K562 (cell line): ENCODE measurements around the gene PHYKPL. TPM values are rescaled to one million over a fixed set of nuclear protein-coding genes. Genes with fewer than 3 reads are reported as not detected.

ENCODE experiments used
- ATAC-seq: fragments of 200-7000 bp; cut with Tn5 transposase; 3 replicates; pipeline ENCODE4 v1.9.1; 2020; ENCODE audit warnings: moderate library complexity
- BruUV-seq: library from RNA; stranded (reverse); fragments of 400-500 nt; replicated peaks from 2 replicates; lab custom pipeline; 2021; lab: Mats Ljungman, UMichigan
- CTCF ChIA-PET: fragments of 300-600 bp; formaldehyde crosslinking; extraction: SDS; loops from one replicate; lab custom pipeline; 2021; ENCODE audit warnings: low intra/inter-chr PET ratio; lab: Yijun Ruan, JAX
- POLR2A ChIA-PET: fragments of 300-600, 350-650 bp; sonication (Branson Sonifier 250); formaldehyde crosslinking; extraction: SDS; loops from one replicate; lab custom pipeline; 2021; ENCODE audit warnings: antibody characterized with exemption, inconsistent platforms; lab: Yijun Ruan, JAX
- DNase-seq, 4 experiments: peaks; one replicate each; pipeline versions ENCODE4 v3.0.0 to v3.0.0-alpha.2; 2011 to 2018; ENCODE audit warnings: low spot score in 3 of 4, mixed read lengths in 3 of 4; ENCODE audit errors: extremely low read depth in 1 of 4
- FAIRE-seq: peaks from 2 replicates; lab custom pipeline; 2011; peaks lifted over from hg19 to GRCh38; lab: Jason Lieb, UNC
- H2AFZ ChIP-seq: 2 replicates; pipeline ENCODE4 v1.6.0; 2011; ENCODE audit warnings: low read depth, low read length, control low read depth, inconsistent platforms
- H3K27ac ChIP-seq: fragments of 200-600 bp; 3 replicates; pipeline ENCODE4 v1.8.0; 2011; ENCODE audit warnings: low read depth, mild to moderate bottlenecking, control low read depth, inconsistent platforms, low read length, moderate library complexity, mixed read lengths; ENCODE audit errors: extremely low read depth
- H3K27me3 ChIP-seq, 2 experiments: fragments of 300-600 bp in 1 of 2; 2 replicates in 1 of 2; 3 replicates in 1 of 2; pipeline versions ENCODE4 v1.6.0 to v1.8.0; 2011; ENCODE audit warnings: inconsistent platforms in 2 of 2, low read length in 2 of 2, mild to moderate bottlenecking in 1 of 2, mixed read lengths in 1 of 2, moderate library complexity in 1 of 2; ENCODE audit not compliant: control insufficient read depth in 2 of 2, insufficient read depth in 2 of 2
- H3K36me3 ChIP-seq: fragments of 300-600 bp; 3 replicates; pipeline ENCODE4 v1.8.0; 2011; ENCODE audit warnings: mild to moderate bottlenecking, low read length, inconsistent platforms; ENCODE audit not compliant: control insufficient read depth, insufficient read depth
- H3K4me1 ChIP-seq, 2 experiments: fragments of 200-600 bp in 1 of 2; replicated peaks in 1 of 2; 2 replicates in 1 of 2; 3 replicates in 1 of 2; pipeline versions ENCODE4 v1.5.1 to v1.8.0; 2011; ENCODE audit warnings: inconsistent platforms in 2 of 2, low read length in 2 of 2, mild to moderate bottlenecking in 1 of 2, mixed read lengths in 1 of 2, moderate library complexity in 1 of 2; ENCODE audit not compliant: control insufficient read depth in 2 of 2, insufficient read depth in 2 of 2
- H3K4me2 ChIP-seq: 2 replicates; pipeline ENCODE4 v1.6.1; 2011; ENCODE audit warnings: low read length, control low read depth, inconsistent platforms, mixed read lengths; ENCODE audit not compliant: insufficient read depth
- H3K4me3 ChIP-seq: fragments of 200-600 bp; sonication (generic), shearing (Covaris generic); 2 replicates; pipeline ENCODE4 v1.5.1; 2016; ENCODE audit warnings: control low read depth, inconsistent platforms
- H3K79me2 ChIP-seq: fragments of 200-600 bp; 3 replicates; pipeline ENCODE4 v1.8.0; 2011; ENCODE audit warnings: low read length, inconsistent platforms; ENCODE audit not compliant: control insufficient read depth, insufficient read depth
- H3K9ac ChIP-seq, 2 experiments: 2 replicates each; pipeline versions ENCODE4 v1.6.0 to v1.6.1; 2011; ENCODE audit warnings: low read depth in 2 of 2, low read length in 2 of 2, control low read depth in 1 of 2, inconsistent platforms in 1 of 2, mild to moderate bottlenecking in 1 of 2, mixed read lengths in 1 of 2; ENCODE audit not compliant: insufficient read depth in 1 of 2
- H3K9me1 ChIP-seq: one replicate; pipeline ENCODE4 v1.6.0; 2011; ENCODE audit warnings: inconsistent platforms, mild to moderate bottlenecking, low read length, moderate library complexity; ENCODE audit not compliant: control insufficient read depth, insufficient read depth
- H3K9me3 ChIP-seq: replicated peaks from 2 replicates; pipeline ENCODE4 v1.5.1; 2011; ENCODE audit warnings: low read depth, low read length, inconsistent platforms; ENCODE audit not compliant: control insufficient read depth, insufficient read depth
- H4K20me1 ChIP-seq: replicated peaks from 2 replicates; pipeline ENCODE4 v1.6.1; 2011; ENCODE audit warnings: low read length, inconsistent platforms, mixed read lengths; ENCODE audit not compliant: control insufficient read depth, insufficient read depth
- MYNN ChIP-seq, 2 experiments: sonication (generic); formaldehyde crosslinking in 1 of 2; IDR thresholded peaks; 2 replicates each; pipeline versions ENCODE4 v1.5.0 to v1.6.1; 2016 to 2020; ENCODE audit warnings: antibody characterized with exemption in 1 of 2, missing genetic modification reagents in 1 of 2
- NFRKB ChIP-seq: fragments of 450-650 bp; IDR thresholded peaks from 2 replicates; pipeline ENCODE4 v1.6.1; 2016; ENCODE audit warnings: low read depth
- RAD51 ChIP-seq: fragments of 450-650 bp; IDR thresholded peaks from 2 replicates; pipeline ENCODE4 v1.7.1; 2016; ENCODE audit warnings: low read depth, mild to moderate bottlenecking, borderline replicate concordance
- STAT5A ChIP-seq: IDR thresholded peaks from 2 replicates; pipeline ENCODE4 v1.6.1; 2012; ENCODE audit warnings: low read length, inconsistent platforms, borderline replicate concordance
- ZNF212 ChIP-seq: fragments of 450-650 bp; formaldehyde crosslinking; IDR thresholded peaks from 2 replicates; pipeline ENCODE4 v1.4.0; 2020; ENCODE audit warnings: mild to moderate bottlenecking
- whole genome bisulfite sequencing: fragments of 100-300 bp; shearing (Covaris generic); methylation state at CpG from one replicate; pipeline ENCODE4 v1.1.6; 2016; ENCODE audit warnings: low coverage, mixed read lengths; ENCODE audit not compliant: insufficient coverage; ENCODE audit errors: missing lambda C conversion rate; 5-methylcytosine and 5-hydroxymethylcytosine counted together
- in situ Hi-C: fragments of 300-500 bp; cut with MboI; formaldehyde crosslinking; loops from 4 replicates; pipeline ENCODE4 v1.15.0; 2018; ENCODE audit warnings: inconsistent platforms, mixed read lengths
- intact Hi-C: fragments of 100-400 bp; cut with micrococcal nuclease; formaldehyde crosslinking; loops from 2 replicates; pipeline ENCODE4 v1.14.2; 2022
- polyA plus RNA-seq, 8 experiments: library from polyadenylated mRNA; depleted of rRNA in 4 of 8; stranded (reverse) in 5 of 8; unstranded in 3 of 8; fragments of >200 nt; fragmentation: Nextera tagmentation in 2 of 8; fragmentation: Illumina TruSeq in 1 of 8; extraction: Ambion mirVana in 2 of 8; extraction: Trizol in 1 of 8; gene quantifications; 2 replicates each; pipeline versions ENCODE4 v1.2.1 to v1.2.3, GENCODE V29; 2011 to 2014; ENCODE audit warnings: inconsistent platforms in 1 of 8, missing spikeins in 1 of 8
- total RNA-seq, 7 experiments: library from RNA; depleted of rRNA in 6 of 7; stranded (reverse); fragments of >200 nt in 6 of 7; fragmentation: Illumina TruSeq in 2 of 7; extraction: Trizol in 2 of 7; gene quantifications; 2 replicates each; pipeline versions ENCODE4 v1.2.1 to v1.2.3, GENCODE V29; 2011 to 2021; ENCODE audit warnings: low replicate concordance in 1 of 7
- TF ChIP-seq, protein P1 (sequence below): fragments of 250-450 bp; sonication (Bioruptor Pico); IDR thresholded peaks from 2 replicates; pipeline ENCODE4 v1.5.0; 2021

Gene PHYKPL
- total and polyA plus RNA-seq, 9 of the 15 experiments (the other 6 are each of a cell fraction or from before 2014, with no cell fraction given): 4.7 to 34.7 (median 18.6) TPM

DNA sequence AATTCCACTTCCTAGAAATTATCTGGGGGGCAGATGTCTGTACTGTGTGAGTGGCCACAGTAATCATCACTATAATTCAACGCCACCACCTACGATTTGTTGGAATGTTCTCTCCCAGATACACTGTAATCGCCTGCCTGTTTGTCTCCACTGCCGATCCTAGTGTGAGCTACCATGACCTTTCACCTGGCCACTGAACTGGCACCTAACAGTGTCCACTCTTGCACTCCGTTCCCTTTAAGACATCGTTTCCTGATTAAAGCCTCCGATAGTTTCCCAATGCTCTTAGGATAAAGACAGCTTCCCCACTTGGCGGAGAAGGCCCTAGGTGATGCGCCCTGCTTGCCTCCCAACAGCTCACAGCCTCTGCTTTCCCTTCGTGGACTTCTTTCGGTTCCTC is 4.0 kb downstream of the PHYKPL start:
- ATAC-seq: no peak
- no peaks in the 10 kb centered on the region for H4K20me1 ChIP-seq
- peaks cover 71% of the 10 kb centered on the region for H3K36me3 ChIP-seq
- in situ Hi-C loops: no loop called here
- no peaks in the 10 kb centered on the region for H3K9me1 ChIP-seq
- TF ChIP-seq MYNN (IDR thresholded peaks at IDR 0.05) (no peak), MYNN (CRISPR knock-in tag; IDR thresholded peaks at IDR 0.05) (no peak), NFRKB (no peak), RAD51 (no peak), ZNF212 (CRISPR knock-in tag) (no peak), STAT5A (no peak)
- TF ChIP-seq, protein P1, sequence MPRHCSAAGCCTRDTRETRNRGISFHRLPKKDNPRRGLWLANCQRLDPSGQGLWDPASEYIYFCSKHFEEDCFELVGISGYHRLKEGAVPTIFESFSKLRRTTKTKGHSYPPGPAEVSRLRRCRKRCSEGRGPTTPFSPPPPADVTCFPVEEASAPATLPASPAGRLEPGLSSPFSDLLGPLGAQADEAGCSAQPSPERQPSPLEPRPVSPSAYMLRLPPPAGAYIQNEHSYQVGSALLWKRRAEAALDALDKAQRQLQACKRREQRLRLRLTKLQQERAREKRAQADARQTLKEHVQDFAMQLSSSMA (CRISPR knock-in tag): no peak
- H3K9me3 ChIP-seq: no peaks in the 10 kb centered on the region
- H3K79me2 ChIP-seq: peaks cover 35% of the 10 kb centered on the region
- no peaks in the 10 kb centered on the region for H3K27me3 ChIP-seq
- FAIRE-seq: no peak
- no peak overlapping the region for H2AFZ ChIP-seq
- no peak overlapping the region for H3K4me3 ChIP-seq
- peaks cover 19 to 40% of the 10 kb centered on the region in 2 experiments; a peak in 4 of 5 replicates for H3K4me1 ChIP-seq
- CTCF ChIA-PET: no interaction called here
- no peak overlapping the region for H3K27ac ChIP-seq
- DNase-seq: no peak
- intact Hi-C loops: no loop called here
- H3K9ac ChIP-seq: peak overlapping the region in 1 of 2 experiments; percentile 43; a peak in 1 of 4 replicates
- H3K4me2 ChIP-seq: no peak overlapping the region
- no TSS peak for BruUV-seq
- POLR2A ChIA-PET: interaction anchor here (0.6 to 13.2 kb wide), 3 partner anchors 17 to 337 kb away, joined by 3 to 162 read pairs (median 13); partner anchors contain the start of gene HNRNPAB
- WGBS: 95% methylated on average over 11 of the region's 11 CpGs
